Activated B cell treated with CpG ODN at 0.5 μM for 24 hours (primary cell): ENCODE measurements around the gene AMPD3. TPM values are rescaled to one million over a fixed set of nuclear protein-coding genes. Genes with fewer than 3 reads are reported as not detected.

Source experiments
- ATAC-seq: fragments of 200-7000 bp; cut with Tn5 transposase; one replicate; pipeline ENCODE4 v1.10.0; 2021; ENCODE audit warnings: low read depth, mild to moderate bottlenecking, moderate library complexity
- CTCF ChIA-PET: fragments of 350-600 bp; sonication (Branson Sonifier 250); formaldehyde crosslinking; loops from one replicate; lab custom pipeline; 2021; ENCODE audit warnings: antibody characterized with exemption; lab: Charles Lee
- POLR2A ChIA-PET: fragments of 350-600 bp; sonication (Branson Sonifier 250); formaldehyde crosslinking; loops from one replicate; lab custom pipeline; 2021; ENCODE audit warnings: antibody characterized with exemption; lab: Charles Lee
- DNase-seq: peaks from one replicate; pipeline ENCODE4 v3.0.0; 2022
- H3K27ac Mint-ChIP-seq: one replicate; pipeline ENCODE4 v1.8.0; 2020; ENCODE audit warnings: mixed read lengths
- H3K27me3 Mint-ChIP-seq: one replicate; pipeline ENCODE4 v1.8.0; 2021; ENCODE audit warnings: mixed read lengths
- H3K36me3 Mint-ChIP-seq: one replicate; pipeline ENCODE4 v1.8.0; 2021; ENCODE audit warnings: low read depth, mixed read lengths
- H3K4me1 Mint-ChIP-seq: one replicate; pipeline ENCODE4 v1.8.0; 2021; ENCODE audit warnings: mixed read lengths
- H3K4me3 Mint-ChIP-seq: one replicate; pipeline ENCODE4 v1.8.0; 2020; ENCODE audit warnings: mild to moderate bottlenecking, mixed read lengths
- H3K9me3 Mint-ChIP-seq: one replicate; pipeline ENCODE4 v1.8.0; 2020; ENCODE audit warnings: mixed read lengths
- CTCF ChIP-seq: fragments of 200-600 bp; IDR thresholded peaks from one replicate; pipeline ENCODE4 v1.8.0; 2022; ENCODE audit warnings: antibody characterized with exemption, mild to moderate bottlenecking
- intact Hi-C: fragments of 100-400 bp; cut with micrococcal nuclease; formaldehyde crosslinking; loops from one replicate; pipeline ENCODE4 v1.15.1; 2024
- total RNA-seq: library from RNA; stranded (reverse); gene quantifications from 2 replicates; pipeline ENCODE4 v1.2.3, GENCODE V29; 2022

AMPD3 gene
- total RNA-seq, 1 donor from 2014 or later, result 116 TPM

DNA sequence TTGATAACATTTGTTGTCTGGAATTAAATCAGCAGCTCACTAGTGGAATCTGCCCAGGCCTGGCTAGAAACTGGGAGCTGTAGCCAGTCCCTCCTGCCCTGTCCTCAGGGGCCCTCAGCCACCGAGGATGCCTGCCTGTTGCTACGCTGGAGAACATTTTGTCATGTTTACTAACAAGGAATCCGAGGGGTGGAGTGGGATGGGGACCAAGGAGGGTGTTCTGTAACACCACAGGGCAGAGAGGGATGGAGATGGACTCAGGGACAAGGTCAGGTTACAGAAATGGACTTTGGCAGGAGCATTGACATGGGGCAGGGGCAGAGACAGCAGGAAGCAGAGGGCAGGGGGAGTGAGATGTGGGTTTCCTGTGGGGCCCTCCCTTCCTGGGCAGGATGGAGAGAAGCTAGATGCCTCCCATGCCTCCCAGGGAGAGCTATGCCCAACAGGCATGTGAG lies 45.8 kb upstream of the AMPD3 start:
- peaks cover 16% of the 10 kb centered on the region for H3K4me1 Mint-ChIP-seq
- intact Hi-C loops, result loop anchor here (10.0 kb wide), 1 partner anchor 616 kb away; no protein-coding TSS in a partner anchor
- no peak for DNase-seq
- no peaks in the 10 kb centered on the region for H3K27me3 Mint-ChIP-seq
- ChIA-PET CTCF (interaction anchor here (0.6 to 0.7 kb wide), 2 partner anchors 79 to 327 kb away, joined by 3 to 5 read pairs; no protein-coding TSS in a partner anchor), POLR2A (interaction anchor here (1.3 kb wide), 1 partner anchor 47 kb away, joined by 3 read pairs; no protein-coding TSS in a partner anchor)
- no peak for TF ChIP-seq CTCF
- H3K9me3 Mint-ChIP-seq, result no peaks in the 10 kb centered on the region
- no peak overlapping the region for H3K27ac Mint-ChIP-seq
- ATAC-seq, result no peak
- H3K36me3 Mint-ChIP-seq, result no peaks in the 10 kb centered on the region
- H3K4me3 Mint-ChIP-seq, result no peak overlapping the region

DNA sequence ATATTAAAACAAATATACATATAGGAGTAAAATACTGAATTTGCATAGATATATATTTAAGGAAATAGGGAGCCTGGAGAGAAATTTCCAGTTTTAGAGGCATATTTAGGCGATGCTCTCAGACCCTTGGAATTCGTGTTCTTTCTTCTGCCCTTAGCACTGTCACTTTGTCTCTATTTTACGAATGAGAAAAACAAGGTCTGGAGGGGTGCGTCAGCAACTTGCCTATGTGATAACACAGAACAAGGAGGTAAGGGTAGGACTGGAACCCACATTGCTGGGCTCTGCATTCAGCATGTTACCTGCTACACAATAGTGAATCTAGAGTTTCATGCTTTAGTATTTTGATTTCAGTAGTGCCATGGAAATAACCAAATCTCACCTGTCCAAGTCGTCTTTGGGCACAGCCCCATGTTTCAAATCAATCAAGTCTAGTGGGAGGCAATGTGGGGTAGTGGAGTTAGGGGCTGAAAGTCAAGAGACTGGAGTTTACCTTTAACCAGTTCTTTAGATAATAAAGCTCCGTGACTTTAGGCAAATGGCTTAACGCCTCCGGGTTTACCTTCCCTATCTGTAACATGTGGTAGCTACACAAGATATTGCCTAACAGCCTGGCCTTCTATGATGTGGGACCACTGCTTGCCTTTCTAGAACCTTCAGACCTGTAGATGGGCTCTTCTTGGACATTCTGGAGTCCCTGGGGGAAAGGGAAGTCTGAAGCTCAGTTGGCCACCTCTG lies 44.8 kb upstream of the AMPD3 start:
- Mint-ChIP-seq H3K4me3 (no peak overlapping the region), H3K9me3 (no peaks in the 10 kb centered on the region), H3K36me3 (no peaks in the 10 kb centered on the region), H3K4me1 (peaks cover 24% of the 10 kb centered on the region), H3K27ac (no peak overlapping the region), H3K27me3 (no peaks in the 10 kb centered on the region)
- intact Hi-C loops, result no loop called here
- no peak for TF ChIP-seq CTCF
- CTCF ChIA-PET, result interaction anchor here (1.1 to 8.0 kb wide), 6 partner anchors 12 to 327 kb away, joined by 3 to 84 read pairs (median 4); no protein-coding TSS in a partner anchor
- POLR2A ChIA-PET, result interaction anchor here (1.3 kb wide), 1 partner anchor 131 kb away, joined by 3 read pairs; the partner anchor contains the start of gene RNF141
- no peak for DNase-seq
- ATAC-seq, result no peak

DNA sequence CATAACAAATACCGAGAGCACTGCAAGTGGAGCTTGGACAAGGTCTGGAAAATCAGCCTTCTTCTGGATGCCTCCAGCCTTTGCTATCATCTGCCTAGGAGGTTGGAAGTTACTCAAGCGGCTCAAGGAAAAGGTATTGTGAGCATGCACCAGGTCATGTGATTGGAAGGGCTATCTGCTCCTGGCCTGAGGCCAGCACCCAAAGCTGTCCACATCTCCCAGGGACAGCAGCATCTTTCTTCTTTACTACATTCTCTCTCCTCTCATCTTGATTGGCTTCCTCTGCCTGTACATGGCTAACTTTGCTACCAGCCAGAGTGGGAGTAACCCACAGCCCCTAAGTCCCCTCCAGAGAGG lies 44.2 kb upstream of the AMPD3 start:
- DNase-seq, result no peak
- intact Hi-C loops, result no loop called here
- Mint-ChIP-seq H3K9me3 (no peaks in the 10 kb centered on the region), H3K4me1 (peaks cover 24% of the 10 kb centered on the region), H3K27me3 (no peaks in the 10 kb centered on the region), H3K27ac (no peak overlapping the region), H3K4me3 (no peak overlapping the region), H3K36me3 (no peaks in the 10 kb centered on the region)
- TF ChIP-seq CTCF, result no peak
- ATAC-seq, result no peak
- ChIA-PET POLR2A (interaction anchor here (1.3 kb wide), 1 partner anchor 130 kb away, joined by 3 read pairs; the partner anchor contains the start of gene RNF141), CTCF (interaction anchor here (1.1 to 8.0 kb wide), 7 partner anchors 11 to 326 kb away, joined by 3 to 84 read pairs (median 3); no protein-coding TSS in a partner anchor)

- H3K4me1 Mint-ChIP-seq, result peaks cover 22% of the 10 kb centered on the region
- H3K4me3 Mint-ChIP-seq, result no peak overlapping the region
- ATAC-seq (no peak), DNase-seq (no peak)
- no peak overlapping the region for H3K27ac Mint-ChIP-seq
- intact Hi-C loops, result loop anchor here (2.0 kb wide), 1 partner anchor 39 kb away; no protein-coding TSS in a partner anchor
- no peaks in the 10 kb centered on the region for H3K27me3 Mint-ChIP-seq
- ChIA-PET POLR2A (no interaction called here), CTCF (interaction anchor here (0.7 to 8.0 kb wide), 8 partner anchors 47 to 330 kb away, joined by 3 to 84 read pairs (median 8); no protein-coding TSS in a partner anchor)
- H3K9me3 Mint-ChIP-seq, result no peaks in the 10 kb centered on the region
- no peaks in the 10 kb centered on the region for H3K36me3 Mint-ChIP-seq
- TF ChIP-seq CTCF, result no peak
Measured at GRCh38 chr11:10412266-10412665, 42.8 kb upstream of the AMPD3 start.

DNA sequence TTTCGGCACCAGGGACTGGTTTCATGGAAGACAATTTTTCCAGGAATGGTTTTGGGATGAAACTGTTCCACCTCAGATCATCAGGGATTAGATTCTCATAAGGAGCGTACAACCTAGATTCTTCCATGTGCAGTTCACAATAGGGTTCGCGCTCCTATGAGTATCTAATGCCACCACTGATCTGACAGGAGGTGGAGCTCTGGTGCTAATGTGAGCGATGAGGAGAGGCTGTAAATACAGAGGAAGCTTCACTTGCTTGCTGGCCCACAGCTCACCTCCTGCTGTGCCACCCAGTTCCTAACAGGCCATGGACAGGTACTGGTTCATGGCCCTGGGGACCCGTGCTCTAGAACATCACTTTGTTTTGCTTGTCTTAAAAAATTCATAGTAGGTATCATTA lies 41.8 kb upstream of the AMPD3 start:
- H3K9me3 Mint-ChIP-seq, result no peaks in the 10 kb centered on the region
- H3K36me3 Mint-ChIP-seq, result no peaks in the 10 kb centered on the region
- H3K27ac Mint-ChIP-seq, result no peak overlapping the region
- ATAC-seq, result peak; percentile 96
- intact Hi-C loops, result loop anchor here (1.0 to 2.0 kb wide), 7 partner anchors 38 to 322 kb away; no protein-coding TSS in a partner anchor
- CTCF ChIA-PET, result interaction anchor here (0.7 to 8.0 kb wide), 47 partner anchors 9 to 338 kb away, joined by 3 to 84 read pairs (median 6); partner anchors contain the start of genes AMPD3, CTR9 and RNF141
- H3K4me3 Mint-ChIP-seq, result no peak overlapping the region
- no peak for DNase-seq
- TF ChIP-seq CTCF, result no peak
- H3K27me3 Mint-ChIP-seq, result no peaks in the 10 kb centered on the region
- POLR2A ChIA-PET, result interaction anchor here (0.6 to 2.3 kb wide), 11 partner anchors 29 to 338 kb away, joined by 3 to 18 read pairs (median 8); partner anchors contain the start of genes AMPD3, CTR9 and RNF141
- peaks cover 22% of the 10 kb centered on the region for H3K4me1 Mint-ChIP-seq
